ENCODE data around the gene JAM3. TPM values are rescaled to one million over a fixed set of nuclear protein-coding genes. Genes with fewer than 3 reads are reported as not detected.

The JAM3 gene
- total and polyA plus RNA-seq, 2 of the 8 experiments (the other 6 are each of a cell fraction or from before 2014, with no cell fraction given) = 19.6 to 42.8 TPM

DNA sequence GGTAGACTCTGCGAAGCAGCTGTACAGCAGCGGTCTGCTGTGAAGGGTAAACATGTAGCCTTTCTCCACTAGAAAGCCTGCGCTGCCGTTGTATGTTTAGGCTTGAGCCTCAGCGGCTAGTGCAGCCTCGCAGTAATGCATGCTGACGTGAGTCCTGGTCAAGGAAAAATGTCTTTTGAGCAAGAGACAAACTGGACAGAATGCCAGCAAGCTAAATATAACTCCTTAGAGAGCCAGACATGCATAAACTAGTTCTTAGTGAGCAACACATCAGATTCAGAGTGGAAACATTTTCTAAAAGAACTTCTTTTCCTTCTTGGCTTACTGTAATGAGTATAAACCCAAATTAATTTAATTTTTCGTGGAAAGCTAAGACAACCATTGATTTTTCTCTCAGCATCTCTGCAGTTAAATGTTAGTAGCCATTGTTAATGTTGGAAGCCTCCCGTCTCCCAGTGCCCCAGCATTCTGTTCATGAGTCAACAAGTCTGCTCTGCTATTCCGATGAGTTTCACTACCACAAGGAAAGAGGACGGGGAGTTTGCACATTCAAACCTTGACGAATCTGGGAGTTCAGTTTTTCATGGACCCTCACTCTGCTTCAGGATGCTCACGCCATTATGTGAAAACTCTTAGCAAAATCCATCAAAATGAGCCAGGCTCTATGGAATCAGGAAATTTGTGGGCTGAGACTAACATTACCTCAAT is 51.4 kb downstream of the JAM3 start (continued):
- TF ChIP-seq, protein P1, sequence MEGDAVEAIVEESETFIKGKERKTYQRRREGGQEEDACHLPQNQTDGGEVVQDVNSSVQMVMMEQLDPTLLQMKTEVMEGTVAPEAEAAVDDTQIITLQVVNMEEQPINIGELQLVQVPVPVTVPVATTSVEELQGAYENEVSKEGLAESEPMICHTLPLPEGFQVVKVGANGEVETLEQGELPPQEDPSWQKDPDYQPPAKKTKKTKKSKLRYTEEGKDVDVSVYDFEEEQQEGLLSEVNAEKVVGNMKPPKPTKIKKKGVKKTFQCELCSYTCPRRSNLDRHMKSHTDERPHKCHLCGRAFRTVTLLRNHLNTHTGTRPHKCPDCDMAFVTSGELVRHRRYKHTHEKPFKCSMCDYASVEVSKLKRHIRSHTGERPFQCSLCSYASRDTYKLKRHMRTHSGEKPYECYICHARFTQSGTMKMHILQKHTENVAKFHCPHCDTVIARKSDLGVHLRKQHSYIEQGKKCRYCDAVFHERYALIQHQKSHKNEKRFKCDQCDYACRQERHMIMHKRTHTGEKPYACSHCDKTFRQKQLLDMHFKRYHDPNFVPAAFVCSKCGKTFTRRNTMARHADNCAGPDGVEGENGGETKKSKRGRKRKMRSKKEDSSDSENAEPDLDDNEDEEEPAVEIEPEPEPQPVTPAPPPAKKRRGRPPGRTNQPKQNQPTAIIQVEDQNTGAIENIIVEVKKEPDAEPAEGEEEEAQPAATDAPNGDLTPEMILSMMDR (IDR thresholded peaks at IDR 0.05; ENCODE audit: control extremely low read depth in 1 of 3, insufficient read depth in 1 of 3, low read depth in 1 of 3, low read length in 3 of 3) = no peak
- TF ChIP-seq RFX5 (IDR thresholded peaks at IDR 0.05; ENCODE audit: borderline replicate concordance, low read depth, low read length) (no peak), YY1 (IDR thresholded peaks at IDR 0.05; ENCODE audit: low read depth, low read length) (no peak)

Measured in H1 (cell line).